ENCODE results near the gene CAMKMT.

DNA sequence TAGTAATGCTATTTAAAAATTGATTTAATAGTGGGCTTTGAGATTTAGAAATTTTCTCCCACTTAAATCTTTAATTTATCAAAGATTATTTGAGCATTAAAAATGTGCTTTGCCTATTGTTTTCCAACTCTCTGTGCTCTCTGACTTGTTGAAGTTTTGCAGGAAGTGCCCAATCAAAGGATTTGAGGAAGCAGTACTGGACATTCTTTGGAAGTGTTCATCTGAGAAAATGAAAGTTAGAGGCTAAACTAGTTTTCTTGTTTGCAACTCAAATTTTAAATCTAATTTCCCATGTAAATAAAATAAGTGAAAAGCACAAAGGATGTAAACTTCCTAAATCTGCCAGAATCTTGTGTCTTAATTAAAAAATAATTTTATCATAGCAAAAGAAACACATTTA is 89.1 kb downstream of the CAMKMT start:
- TF ChIP-seq FOXM1 (IDR thresholded peaks at IDR 0.05; ENCODE audit: borderline replicate concordance, low read depth), result no peak
- TF ChIP-seq, protein P1, sequence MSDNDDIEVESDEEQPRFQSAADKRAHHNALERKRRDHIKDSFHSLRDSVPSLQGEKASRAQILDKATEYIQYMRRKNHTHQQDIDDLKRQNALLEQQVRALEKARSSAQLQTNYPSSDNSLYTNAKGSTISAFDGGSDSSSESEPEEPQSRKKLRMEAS (IDR thresholded peaks at IDR 0.05), result no peak
- TF ChIP-seq EGR1 (IDR thresholded peaks at IDR 0.05), result no peak
